Prostate gland (tissue), 2 donors: ENCODE data around the gene AP3D1. TPM values are rescaled to one million over a fixed set of nuclear protein-coding genes. Genes with fewer than 3 reads are reported as not detected.
"Not testable (repeated sequence)": the region's sequence is repeated elsewhere in the genome, so short reads cannot be mapped to it uniquely, and the experiment has no call there.

ENCODE experiments used
- DNase-seq: peaks from one replicate; pipeline ENCODE4 v3.0.0-alpha.2; 2019; ENCODE audit warnings: low spot score
- H3K27ac ChIP-seq, 2 donors: fragments of 200-600 bp; sonication (generic); 2 replicates each; pipeline ENCODE4 v1.5.1; 2017 to 2019
- H3K27me3 ChIP-seq: fragments of 200-600 bp; sonication (generic); replicated peaks from 2 replicates; pipeline ENCODE4 v1.5.1; 2019; ENCODE audit not compliant: insufficient read depth
- H3K36me3 ChIP-seq, 2 donors: fragments of 200-600 bp; sonication (generic); 1 replicate in 1 of 2; 2 replicates in 1 of 2; pipeline versions ENCODE4 v1.5.1 to v1.8.1; 2017 to 2019
- H3K4me1 ChIP-seq: fragments of 200-600 bp; sonication (generic); replicated peaks from 2 replicates; pipeline ENCODE4 v1.5.1; 2019
- H3K4me3 ChIP-seq, 2 donors: fragments of 200-600 bp; sonication (generic); 2 replicates each; pipeline ENCODE4 v1.5.1; 2017 to 2019
- H3K9me3 ChIP-seq: fragments of 200-600 bp; sonication (generic); 2 replicates; pipeline ENCODE4 v1.5.1; 2017
- CTCF ChIP-seq, 4 experiments: fragments of 200-600 bp in 2 of 4; fragments of 450-650 bp in 2 of 4; sonication (generic) in 2 of 4; IDR thresholded peaks; 1 replicate in 3 of 4; 2 replicates in 1 of 4; pipeline ENCODE4 v1.5.1; 2016 to 2019; ENCODE audit warnings: antibody characterized with exemption in 4 of 4, mild to moderate bottlenecking in 2 of 4, moderate library complexity in 2 of 4
- POLR2A ChIP-seq: fragments of 450-650 bp; IDR thresholded peaks from one replicate; pipeline ENCODE4 v1.6.1; 2016; ENCODE audit warnings: antibody characterized with exemption, mild to moderate bottlenecking
- POLR2AphosphoS5 ChIP-seq: sonication (generic); formaldehyde crosslinking; IDR thresholded peaks from one replicate; pipeline ENCODE4 v1.6.1; 2017; ENCODE audit warnings: antibody characterized with exemption
- WGBS: methylation state at CpG from one replicate; pipeline ENCODE4 v1.1.5; 2018; 5-methylcytosine and 5-hydroxymethylcytosine counted together
- intact Hi-C: fragments of 100-400 bp; cut with DNase I; formaldehyde crosslinking; loops from one replicate; pipeline ENCODE4 v1.14.2; 2022
- total RNA-seq, 2 donors: library from RNA; depleted of rRNA; stranded (reverse); fragments of >200 nt; gene quantifications; one replicate each; pipeline ENCODE4 v1.1.0, GENCODE V29; 2016

Gene AP3D1
- total RNA-seq: 100 to 1,000 TPM; 115 to 178 TPM

GRCh38 chr19:2151339-2152229 is at the start of gene AP3D1:
AP3D1 (minus strand) TSS chr19:2151566; CDS start chr19:2151334, 232 bp downstream.
- peak; percentile 100 for DNase-seq
- no peaks in the 10 kb centered on the region for H3K36me3 ChIP-seq
- 3% methylated on average over 30 of the region's 74 CpGs for WGBS
- no peaks in the 10 kb centered on the region for H3K27me3 ChIP-seq
- H3K9me3 ChIP-seq: no peaks in the 10 kb centered on the region
- TF ChIP-seq CTCF (IDR thresholded peaks at IDR 0.05) (no peak), POLR2AphosphoS5 (peak; percentile 95), POLR2A (peak; percentile 43)
- peak within 1 kb of the TSS; percentile 95 for H3K4me3 ChIP-seq
- intact Hi-C loops: loop anchor here (2.0 to 5.0 kb wide), 2 partner anchors 55 to 86 kb away; partner anchors contain the start of genes IZUMO4, MOB3A, PLEKHJ1 and SF3A2
- H3K27ac ChIP-seq: peak within 1 kb of the TSS; percentile 74 to 78
- H3K4me1 ChIP-seq: peaks cover 5% of the 10 kb centered on the region

- WGBS: 95% methylated on average over 49 of the region's 50 CpGs
- H3K36me3 ChIP-seq: not testable (repeated sequence)
Observed at GRCh38 chr19:2200624-2201294, 49.4 kb upstream of the AP3D1 start.

GRCh38 chr19:2199861-2200623 is 48.7 kb upstream of the AP3D1 start:
- Histone ChIP-seq H3K36me3 (no peaks in the 10 kb centered on the region), H3K27me3 (no peaks in the 10 kb centered on the region), H3K27ac (no peak overlapping the region), H3K4me3 (no peak overlapping the region), H3K9me3 (no peaks in the 10 kb centered on the region), H3K4me1 (no peaks in the 10 kb centered on the region)
- no peak for DNase-seq
- no peak for TF ChIP-seq POLR2AphosphoS5
- TF ChIP-seq CTCF (IDR thresholded peaks at IDR 0.05): no peak
- TF ChIP-seq POLR2A: no peak
- WGBS: 92% methylated on average over 35 of the region's 37 CpGs
- intact Hi-C loops: no loop called here

More at GRCh38 chr19:2200624-2201294, 49.4 kb upstream of the AP3D1 start:
- intact Hi-C loops, H3K27ac ChIP-seq, DNase-seq, H3K4me3 ChIP-seq, H3K27me3 ChIP-seq, H3K4me1 ChIP-seq, H3K9me3 ChIP-seq: not testable (repeated sequence)

- no peaks in the 10 kb centered on the region for H3K4me1 ChIP-seq
- H3K36me3 ChIP-seq: peaks cover 4 to 7% of the 10 kb centered on the region in 2 donors
- no peaks in the 10 kb centered on the region for H3K27me3 ChIP-seq
- TF ChIP-seq POLR2A: no peak
- no peak for TF ChIP-seq POLR2AphosphoS5
- no peak for TF ChIP-seq CTCF (IDR thresholded peaks at IDR 0.05)
- H3K4me3 ChIP-seq: no peak overlapping the region
- intact Hi-C loops: no loop called here
- WGBS: 70% methylated on average over 17 of the region's 18 CpGs
- H3K27ac ChIP-seq: no peak overlapping the region
- DNase-seq: no peak
- H3K9me3 ChIP-seq: no peaks in the 10 kb centered on the region
Observed at GRCh38 chr19:2199215-2199614, 47.8 kb upstream of the AP3D1 start.

GRCh38 chr19:2198317-2198716 is 47.0 kb upstream of the AP3D1 start:
- DNase-seq: no peak
- H3K9me3 ChIP-seq: no peaks in the 10 kb centered on the region
- no peaks in the 10 kb centered on the region for H3K27me3 ChIP-seq
- TF ChIP-seq CTCF (IDR thresholded peaks at IDR 0.05) (no peak), POLR2AphosphoS5 (no peak), POLR2A (no peak)
- H3K4me3 ChIP-seq: no peak overlapping the region
- H3K36me3 ChIP-seq: peaks cover 4 to 11% of the 10 kb centered on the region in 2 donors
- H3K4me1 ChIP-seq: no peaks in the 10 kb centered on the region
- H3K27ac ChIP-seq: no peak overlapping the region
- intact Hi-C loops: no loop called here
- 87% methylated on average over 20 of the region's 22 CpGs for whole genome bisulfite sequencing
